C1 segment of cervical spinal cord (tissue), 14 donors: ENCODE measurements around the gene FYB2.
"Not testable (repeated sequence)": the region's sequence is repeated elsewhere in the genome, so short reads cannot be mapped to it uniquely, and the experiment has no call there.

Source experiments
- DNase-seq, 14 donors: peaks; one replicate each; lab custom pipeline; 2025; lab: John Stamatoyannopoulos, UW

The FYB2 gene

DNA sequence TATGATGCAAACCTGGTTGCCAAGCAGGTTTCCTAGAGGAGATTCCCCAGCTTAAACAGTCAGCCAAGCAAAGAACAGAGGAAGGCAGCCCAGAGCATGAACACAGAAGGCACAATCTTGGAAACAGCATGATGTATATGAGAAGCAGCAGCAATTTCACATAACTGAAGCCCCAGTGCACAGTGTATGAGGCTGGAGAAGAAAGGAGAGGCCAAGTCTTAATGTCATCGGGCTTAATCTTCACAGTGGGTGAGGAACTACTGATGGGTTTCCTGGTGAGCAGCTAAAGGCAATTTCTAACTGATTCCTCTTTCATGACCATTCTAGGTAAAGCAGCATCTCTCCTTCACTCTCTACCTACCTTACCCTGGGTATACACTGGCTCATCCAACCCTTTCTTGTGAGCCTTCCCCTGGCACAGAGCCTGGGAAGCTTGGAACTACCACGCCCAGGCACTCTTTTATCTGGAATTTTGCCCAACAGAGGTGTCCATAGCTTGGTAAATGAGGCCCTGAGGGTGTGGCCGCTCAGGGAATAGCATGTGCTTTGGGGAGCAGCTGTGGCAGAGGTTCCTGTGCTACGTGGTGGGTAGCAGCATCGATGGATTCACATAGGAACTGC lies 22.0 kb downstream of the FYB2 start:
- peak in 1 of 14 donors; percentile 28 for DNase-seq

DNA sequence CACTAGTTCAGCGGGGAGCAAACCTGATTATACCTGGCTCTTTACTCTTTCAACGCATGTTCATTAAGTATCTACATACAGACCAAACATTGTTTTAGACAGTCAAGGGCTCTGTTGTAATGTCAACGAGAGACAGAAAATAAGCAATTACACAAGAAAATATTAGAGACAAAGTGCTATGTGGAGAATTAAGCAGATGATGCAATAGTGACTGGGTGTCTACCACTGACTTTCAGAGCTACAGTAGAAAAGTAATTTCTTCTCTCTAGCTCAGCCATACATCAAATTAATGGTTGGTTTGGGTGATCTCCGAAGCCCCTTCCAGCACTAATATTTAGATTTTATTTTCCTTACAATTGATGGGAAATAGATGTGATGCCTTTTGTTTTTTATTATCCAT lies 23.3 kb downstream of the FYB2 start:
- no peak for DNase-seq

DNA sequence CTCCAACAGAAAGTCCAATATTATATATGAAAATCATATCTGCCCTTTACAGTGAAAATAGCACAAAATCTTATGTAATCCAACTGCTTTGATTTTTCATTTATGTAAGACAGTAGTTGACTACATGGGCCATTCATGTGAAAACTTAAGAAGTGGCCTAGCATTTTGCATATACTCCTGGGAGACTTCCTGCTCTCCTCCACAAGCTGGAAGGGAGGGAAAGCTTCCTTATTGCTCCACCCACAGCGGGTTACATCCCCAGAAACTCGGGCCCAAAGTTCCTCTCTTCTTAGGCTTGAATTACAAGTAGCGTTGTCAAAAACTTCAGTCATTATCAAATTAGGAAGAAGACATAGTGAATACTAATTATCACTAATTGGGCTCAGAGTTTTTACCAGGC lies 29.2 kb downstream of the FYB2 start:
- DNase-seq: no peak

DNA sequence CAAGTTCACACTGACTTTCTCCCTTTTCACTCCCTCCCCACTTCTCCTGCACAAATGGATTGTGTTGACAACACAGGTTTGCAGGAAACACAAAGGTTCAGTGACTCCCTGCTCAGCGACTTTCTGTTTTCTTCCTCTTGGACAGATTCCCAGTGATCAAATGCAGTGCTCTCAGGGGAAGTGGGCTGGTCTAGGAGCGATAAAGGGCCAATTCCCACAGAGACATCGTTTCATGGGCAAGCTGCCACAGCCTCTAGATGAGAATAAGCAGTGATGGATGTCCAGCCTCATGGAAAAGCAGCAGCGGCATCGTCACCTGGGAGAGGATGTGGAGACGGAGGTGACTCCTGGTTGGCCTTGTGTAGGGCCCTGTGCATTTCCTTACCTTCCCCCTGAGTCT lies 30.6 kb downstream of the FYB2 start:
- DNase-seq: no peak

DNA sequence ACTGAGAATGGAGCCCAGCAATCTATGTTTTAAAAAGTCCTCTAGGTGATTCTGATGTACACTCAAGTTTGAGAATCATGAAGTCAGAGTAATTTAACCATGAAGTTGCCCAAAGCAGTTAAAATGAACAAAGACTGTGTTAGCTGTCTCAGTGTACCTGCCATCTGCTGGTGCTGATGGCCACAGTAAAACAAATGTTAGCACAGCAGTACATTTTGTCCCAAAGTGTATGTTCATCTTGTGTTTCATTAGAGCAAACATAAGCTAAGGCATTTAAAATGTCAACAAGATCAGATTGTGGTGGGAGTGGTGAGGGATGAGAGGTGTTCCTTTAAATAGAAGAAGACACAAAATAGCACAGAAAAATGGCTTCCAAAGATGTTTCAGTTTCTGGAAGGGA lies 31.1 kb downstream of the FYB2 start:
- DNase-seq: peak in 1 of 14 donors; percentile 19

DNA sequence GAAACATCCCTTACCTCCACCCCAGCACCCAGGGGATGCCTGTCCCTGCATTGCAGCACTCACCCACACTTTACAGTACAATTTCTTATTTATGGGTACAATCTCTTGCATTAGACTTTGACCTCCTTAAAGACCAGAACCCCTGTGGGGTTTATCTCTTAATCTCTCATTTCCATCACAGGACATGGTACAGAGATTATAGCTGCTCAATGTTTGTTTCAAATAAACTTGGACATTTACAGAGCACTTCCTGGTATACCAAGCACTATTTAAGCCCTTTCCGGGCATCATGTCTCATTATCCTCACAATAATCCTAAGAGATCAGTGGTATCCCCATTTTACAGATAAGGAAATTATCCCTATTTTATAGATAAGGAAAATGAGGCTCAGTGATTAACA lies 31.9 kb downstream of the FYB2 start:
- no peak for DNase-seq

DNA sequence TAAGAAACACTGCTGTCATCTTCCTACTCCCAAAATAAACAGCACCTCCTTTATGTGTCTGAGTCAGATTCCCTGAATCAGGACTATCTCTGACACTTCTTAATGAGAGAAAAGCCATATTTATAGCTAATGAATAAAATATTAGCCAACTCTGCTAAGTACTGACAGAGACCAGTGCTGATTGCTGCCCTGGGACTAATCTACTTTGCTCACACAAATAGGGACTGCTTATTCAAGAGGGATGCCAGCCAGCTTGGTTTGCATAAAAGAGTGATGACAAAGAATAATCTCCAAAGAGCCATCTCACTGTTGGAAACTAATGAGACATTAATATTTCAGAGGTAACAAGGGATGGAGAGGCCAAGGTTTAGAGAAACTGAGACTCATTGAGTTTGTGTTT lies 36.4 kb downstream of the FYB2 start:
- no peak for DNase-seq

DNA sequence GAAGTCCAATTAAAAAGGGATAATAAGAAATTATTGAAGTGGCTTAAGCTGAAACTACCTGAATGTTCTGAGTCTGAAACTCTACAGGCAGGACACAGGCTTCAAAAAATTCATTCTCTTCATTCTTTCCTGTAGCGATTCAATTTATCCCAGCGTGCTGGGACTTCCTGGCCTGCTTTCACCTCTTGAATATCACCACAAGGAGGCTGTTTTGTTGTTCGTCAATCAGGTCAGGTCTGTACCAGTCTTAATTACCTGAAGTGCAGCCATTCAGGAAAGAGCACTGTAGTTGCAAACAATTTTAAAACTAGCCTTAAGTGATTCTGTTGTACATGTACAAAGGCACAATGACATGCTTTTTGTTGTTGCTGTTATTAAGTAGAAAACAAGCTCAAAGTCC lies 38.4 kb downstream of the FYB2 start:
- DNase-seq: no peak

DNA sequence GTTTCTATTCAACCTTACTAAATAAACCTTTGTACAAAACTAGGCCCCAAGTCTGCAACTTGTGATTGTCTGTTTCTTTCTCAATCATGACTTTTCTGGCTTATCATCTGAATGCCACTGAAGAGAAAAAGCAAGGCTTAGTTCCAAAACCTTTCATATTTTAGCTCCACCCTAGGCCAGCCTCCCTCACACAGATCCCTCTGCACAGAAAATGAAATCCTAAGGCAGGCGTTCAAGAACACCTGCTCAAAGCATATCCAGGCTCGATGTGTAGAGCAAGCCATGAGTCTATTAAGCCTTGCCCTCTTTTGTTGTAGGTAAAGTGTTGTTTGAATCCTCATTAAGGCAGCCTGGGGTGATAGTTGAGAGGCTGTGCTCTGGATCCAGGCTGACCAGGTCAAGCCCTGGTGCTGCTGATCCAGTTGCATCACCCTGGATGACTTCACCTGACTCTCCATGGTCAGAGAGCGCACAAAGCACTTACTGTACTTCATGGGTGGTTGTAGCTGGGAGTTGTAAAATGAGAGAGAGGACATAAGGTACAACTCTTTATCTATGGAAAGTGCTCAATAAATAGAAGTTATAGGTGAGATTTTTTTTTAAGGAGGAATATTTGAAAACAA lies 39.0 kb downstream of the FYB2 start:
- no peak for DNase-seq

DNA sequence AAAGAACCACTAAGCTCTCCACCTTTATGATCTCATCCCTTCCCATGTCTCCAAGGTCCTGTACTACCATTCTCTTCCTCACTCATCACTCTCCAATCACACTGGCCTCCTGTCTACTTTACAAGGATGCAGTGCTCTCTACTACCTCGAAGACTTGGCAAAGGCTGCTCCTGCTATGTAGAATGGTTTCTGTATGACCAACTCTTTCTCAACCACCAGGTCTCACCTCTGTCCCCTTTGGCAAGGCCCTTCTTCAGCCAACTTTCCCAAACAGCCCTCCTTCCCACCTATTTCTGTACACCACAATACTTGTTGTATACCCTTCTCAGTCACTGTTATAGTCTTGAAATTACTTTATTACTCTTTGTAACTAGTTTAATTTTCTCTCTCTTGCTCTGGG lies 41.2 kb downstream of the FYB2 start:
- DNase-seq: no peak

DNA sequence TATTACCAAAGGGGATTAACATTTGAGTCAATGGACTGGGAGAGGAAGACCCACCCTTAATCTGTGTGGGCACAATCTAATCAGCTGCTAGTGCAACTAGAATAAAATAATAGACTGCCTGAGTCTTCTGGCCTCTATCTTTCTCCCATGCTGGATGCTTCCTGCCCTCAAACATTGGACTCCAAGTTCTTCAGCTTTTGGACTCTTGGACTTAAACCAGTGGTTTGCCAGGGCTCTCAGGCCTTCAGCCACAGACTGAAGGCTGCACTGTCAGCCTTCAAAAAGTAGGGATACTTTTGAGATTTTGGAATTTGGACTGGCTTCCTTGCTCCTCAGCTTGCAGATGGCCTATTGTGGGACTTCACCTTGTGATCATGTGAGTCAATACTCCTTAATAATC lies 44.5 kb downstream of the FYB2 start:
- DNase-seq: not testable (repeated sequence)

DNA sequence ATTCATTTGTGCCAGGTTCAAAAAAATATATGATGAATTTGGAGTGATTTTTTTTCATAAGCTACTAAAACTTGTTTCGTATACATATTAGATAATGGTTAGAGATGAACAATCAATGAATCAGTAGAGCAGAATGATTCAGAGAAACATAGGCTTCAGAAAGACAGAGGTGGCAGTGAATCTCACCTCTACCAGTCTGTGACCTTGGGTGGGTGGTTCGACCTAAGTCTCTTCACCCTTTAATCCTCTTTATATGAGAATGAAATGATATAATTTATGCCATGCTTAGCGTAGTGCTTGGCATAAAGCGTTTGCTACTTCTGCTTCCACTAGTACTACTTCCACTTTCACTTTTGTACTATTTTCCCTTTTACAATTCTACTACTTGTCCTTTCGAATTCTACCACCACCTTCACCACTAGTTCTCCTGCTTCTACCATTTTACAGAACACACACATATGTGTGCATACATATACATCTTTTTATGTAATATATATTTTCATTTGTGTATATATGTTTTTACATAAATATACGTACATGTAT lies 45.1 kb downstream of the FYB2 start:
- no peak for DNase-seq

DNA sequence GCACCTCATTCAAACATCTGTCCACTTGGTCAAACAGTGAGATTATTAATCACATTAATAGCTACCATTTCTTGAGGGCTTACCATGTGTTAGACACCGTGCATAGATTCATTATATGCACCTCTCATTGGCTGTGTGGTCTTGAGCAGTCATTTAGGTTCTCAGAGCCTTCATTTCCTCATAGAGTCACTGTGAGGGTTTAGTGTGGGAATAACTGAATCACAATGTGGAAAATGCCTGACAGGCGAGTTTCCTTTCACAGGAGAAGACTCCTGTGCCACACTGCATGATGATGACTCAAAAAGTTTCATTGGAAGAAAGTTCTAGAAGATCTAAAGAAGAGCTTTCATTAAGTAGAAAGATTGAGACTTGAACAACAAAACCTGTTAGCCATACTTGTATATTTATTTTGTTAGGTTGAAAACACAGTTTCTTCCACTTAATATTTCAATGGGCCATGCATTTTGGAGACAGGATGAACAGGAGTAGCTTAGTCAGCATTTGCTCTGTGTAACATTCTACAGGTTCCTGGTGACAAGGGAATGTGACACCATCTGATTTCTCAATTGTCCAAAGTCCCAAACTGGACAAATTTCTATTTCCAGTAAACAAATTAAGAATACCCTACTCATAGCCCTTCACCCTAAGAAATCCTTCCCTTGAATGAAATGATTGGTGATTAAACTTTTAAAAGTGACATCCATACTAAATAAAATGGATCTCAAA lies 45.7 kb downstream of the FYB2 start:
- DNase-seq: no peak

DNA sequence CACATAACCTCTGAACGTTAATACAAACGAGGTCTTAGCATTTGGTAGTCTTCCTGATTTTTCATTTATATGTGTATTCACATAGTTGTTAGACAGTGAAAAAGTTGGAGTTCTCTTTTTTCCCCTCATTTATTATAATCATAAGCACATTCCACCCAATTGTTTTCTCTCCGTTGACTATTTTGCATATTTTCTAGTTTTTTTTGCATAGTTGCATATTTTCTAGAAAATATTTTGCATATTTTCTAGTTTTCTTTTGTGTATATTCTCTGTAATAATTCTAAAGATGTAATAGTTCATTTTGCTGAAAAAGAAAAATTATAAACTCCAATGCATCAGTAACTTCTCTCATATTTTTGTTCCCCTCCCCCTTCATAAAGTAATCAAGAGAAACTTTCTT lies 47.5 kb downstream of the FYB2 start:
- no peak for DNase-seq

DNA sequence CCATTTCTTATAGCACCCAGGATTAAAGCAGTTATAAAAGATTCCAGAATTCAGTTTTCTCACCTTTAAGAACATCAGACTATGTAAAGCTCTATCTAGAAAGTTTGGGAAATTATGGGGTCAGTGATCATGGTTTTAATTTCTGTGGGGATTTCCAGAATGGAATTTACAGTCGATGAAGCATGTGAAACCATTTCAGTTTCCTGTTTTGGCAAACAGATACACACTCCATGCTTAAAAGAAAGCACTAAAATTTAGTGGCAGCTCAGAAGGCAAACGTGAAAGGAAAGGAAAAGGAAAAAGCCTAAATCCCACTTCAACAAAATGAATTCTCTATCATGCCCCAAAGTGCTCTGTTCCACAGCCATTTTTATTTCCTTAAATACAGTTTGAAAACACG lies 60.4 kb downstream of the FYB2 start:
- DNase-seq: no peak

DNA sequence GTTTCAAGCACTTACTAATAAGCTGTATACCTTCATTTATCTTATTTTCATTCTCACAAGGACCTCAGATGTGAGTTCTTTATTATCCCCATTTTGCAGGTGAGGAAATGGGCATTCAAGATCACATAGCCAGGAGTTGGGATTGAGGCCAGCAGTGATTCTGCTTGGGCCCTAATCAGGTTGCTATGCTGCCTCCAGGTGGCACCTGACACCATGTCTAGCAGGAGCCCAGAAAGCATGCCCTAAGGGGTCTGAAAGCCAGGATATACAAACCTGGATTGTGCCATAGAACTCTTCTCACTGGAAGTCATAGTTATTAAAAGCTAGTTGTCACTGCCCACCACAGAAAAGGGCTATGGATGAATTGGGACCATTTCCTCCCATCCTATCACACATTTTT lies 61.1 kb downstream of the FYB2 start:
- peak in 1 of 14 donors; percentile 40 for DNase-seq

DNA sequence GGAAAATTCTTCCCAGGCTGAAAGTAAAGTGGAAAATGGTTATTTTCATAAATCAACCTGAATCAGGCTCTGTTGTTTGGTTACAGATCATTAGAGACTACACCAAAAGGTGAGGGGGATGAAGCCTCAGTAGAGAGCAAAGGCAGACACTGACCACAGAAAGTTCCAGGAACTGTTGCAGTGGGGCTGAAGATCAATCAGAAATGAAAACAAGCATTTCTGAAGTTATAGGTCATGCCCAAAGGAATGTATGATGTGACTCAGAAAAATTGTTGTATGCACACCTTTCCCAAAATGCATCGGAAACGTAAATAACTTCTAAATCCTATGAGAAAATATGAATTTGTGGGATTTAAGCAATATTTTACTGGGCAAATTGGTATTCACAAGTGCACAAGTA lies 63.3 kb downstream of the FYB2 start:
- DNase-seq: no peak

DNA sequence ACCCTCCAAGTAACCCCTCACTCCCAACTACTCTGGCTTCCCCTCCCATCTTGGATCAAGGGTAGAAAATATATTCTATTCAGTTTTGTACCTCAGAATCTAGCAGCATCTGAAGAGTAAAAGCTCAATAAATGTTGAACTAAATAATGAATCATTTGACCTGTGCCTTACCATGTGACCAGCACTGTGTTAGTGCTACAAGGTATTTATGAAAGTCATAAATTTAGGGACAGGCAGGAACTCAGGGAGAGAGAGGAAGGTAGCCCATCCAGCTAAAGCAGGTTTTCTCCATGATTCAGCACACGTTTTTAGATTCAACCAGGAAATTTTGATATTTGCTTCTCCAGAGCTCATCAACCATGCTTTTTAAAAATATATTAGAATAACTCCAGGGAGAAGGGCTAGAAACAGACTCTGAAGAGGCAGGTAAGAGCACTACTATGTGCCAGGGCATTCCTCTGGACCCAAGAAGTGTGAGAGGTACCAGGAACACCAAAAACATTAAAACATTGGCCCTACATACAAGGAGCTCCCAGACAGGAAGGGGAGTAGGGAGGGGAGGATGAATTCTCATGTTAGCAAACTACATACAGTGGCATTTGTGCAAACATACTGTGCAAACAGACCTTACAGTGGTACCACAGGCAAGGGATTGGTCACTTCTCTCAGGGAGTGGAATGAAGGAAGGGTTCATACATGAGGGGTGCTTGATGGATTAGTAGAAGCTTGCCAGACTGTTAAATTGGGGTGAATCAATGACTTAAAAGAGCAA lies 64.3 kb downstream of the FYB2 start:
- DNase-seq: no peak

DNA sequence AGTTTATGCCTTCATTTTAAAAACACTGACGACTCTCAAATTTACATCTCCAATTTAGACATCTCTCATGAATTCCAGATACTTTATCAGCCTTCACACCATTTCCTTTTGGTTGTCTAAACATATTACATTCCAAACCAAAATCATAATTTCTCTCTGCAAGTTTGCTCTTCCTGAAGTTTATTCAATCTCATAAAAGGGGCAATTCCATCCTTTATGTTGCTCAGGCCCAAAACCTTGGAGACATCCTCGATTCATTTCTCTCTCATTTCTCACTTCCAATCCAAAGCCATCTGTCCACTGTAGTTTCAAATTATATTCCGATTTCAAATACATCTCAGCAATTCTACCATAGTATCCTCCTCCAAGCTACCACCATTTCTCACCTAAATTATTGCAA lies 74.0 kb downstream of the FYB2 start:
- DNase-seq: no peak

DNA sequence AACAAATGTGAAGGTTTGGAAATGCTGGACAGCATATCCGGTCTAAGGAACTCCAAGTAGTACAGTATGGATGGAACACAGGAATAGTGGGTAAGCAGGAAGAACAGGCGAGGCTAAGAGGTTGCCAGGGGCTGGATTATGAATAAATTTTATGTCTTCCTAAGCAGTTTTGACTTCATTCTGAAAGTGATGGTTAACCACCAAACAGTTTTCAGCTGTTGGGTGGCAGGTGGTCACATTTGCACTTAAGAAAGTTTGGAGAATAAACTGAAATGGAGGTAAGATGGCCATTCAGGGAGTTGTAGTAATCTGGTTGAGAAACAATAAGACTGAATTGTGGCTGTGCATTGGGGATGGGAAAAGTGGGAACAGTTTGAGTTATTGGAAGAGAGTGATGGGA lies 90.2 kb downstream of the FYB2 start:
- DNase-seq: no peak

DNA sequence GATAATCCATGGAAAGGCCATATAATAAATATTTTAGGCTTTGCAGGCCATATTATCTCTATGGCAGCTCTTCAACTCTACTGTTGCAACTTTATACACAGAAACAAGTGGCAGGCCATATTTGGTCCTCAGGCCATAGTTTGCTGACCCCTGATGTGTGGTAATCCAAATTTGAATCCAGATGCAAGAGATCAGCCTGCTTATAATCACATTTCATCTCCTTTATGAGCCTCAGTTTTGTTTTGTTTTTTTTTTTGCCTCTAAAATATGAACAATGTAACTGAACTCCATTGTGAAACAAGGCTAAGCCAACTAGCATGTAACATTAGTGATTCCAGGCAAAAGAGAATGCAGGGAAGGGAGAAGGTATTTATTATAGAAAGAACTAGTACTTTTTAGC lies 92.5 kb downstream of the FYB2 start:
- DNase-seq: no peak

DNA sequence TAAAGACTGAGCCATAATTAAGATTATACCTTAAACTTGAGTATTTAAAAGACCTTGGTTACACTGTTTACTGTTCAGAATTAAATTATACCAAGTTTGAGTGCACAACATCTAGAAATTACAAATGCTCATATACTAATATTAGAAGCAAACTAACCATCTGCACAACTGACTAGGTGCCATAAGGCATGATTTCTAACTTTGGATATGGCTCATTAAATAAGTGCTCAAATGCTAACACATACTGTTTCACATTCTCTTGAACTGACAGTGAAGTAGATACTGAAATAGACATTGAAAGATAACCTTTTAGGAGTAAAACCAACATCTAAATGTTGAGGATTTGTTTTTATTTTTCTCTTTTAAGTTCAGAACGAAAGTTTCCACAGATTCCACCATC lies 100.0 kb downstream of the FYB2 start:
- peak in 1 of 14 donors; percentile 1 for DNase-seq
